ENCODE results near the gene KCNJ1.

The KCNJ1 gene

DNA sequence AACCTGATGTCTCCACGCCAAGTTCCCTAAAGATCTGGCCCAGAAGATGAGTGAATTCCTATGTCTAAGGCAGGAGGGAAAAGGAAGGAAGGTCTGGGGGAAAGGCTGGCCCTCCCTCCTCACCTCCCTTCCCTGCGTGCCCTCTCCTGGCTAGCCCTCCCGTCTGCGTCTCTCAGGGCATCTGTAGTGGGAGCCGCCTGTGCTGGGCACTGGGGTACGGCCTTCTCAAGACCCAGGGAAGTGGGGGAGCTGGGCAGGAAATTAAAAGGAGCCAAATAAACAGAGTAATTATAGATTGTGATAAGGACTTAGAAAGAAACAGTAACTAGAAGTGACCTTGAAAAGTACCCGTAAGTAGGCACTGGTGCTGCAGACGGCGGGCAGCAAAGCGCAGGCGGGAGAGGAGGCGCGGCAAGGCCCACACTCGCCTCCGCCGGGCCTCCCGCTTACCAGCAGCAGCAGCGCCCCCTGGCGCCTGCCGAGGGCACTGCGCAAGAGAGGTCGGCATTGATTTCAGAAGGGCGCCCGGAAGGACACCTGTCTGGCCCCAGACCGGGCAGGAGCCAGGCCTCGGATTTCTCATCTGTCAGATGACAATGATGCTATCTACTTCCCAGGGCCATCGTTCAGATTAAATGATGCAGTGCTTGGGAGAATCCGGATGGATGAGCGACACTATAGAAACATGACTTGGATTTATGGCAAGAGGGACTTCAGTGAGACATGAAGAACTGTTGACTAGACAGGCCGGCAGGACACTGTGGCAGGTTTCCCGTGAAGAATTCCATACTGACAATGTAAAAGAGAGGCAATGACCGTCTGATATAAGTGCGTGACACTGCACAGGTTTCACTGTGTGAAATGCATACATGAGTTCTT, 7.3 kb downstream of the KCNJ1 start:
- Histone ChIP-seq H3K4me1 (ENCODE audit: insufficient read depth, low read length) (peaks cover 13% of the 10 kb centered on the region), H3K9ac (ENCODE audit: low read depth, low read length) (no peak overlapping the region), H3K9me3 (ENCODE audit: control insufficient read depth, insufficient read depth, low read length) (no peaks in the 10 kb centered on the region), H3K36me3 (ENCODE audit: insufficient read depth, low read length) (no peaks in the 10 kb centered on the region)

DNA sequence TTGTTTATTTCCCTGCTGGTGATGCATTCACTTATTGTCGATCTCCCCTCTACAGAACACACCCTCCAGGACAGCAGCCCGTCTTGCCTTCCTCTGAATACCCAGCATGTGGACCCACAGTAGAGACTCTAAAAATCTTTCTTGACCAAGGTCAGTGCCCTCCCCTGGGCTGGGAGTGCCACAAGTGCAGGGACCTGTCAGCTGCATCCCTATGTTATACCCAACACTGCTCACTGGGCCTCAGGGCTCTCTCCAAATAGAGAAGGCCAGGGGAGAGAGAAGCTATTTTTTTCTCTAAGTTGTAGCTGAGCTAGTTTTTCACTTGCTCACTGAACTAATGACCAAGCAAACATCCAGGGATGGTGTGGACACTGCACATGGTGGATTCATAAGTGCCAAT, 9.8 kb downstream of the KCNJ1 start:
- Histone ChIP-seq H3K9me3 (ENCODE audit: control insufficient read depth, insufficient read depth, low read length) (no peaks in the 10 kb centered on the region), H3K4me1 (ENCODE audit: insufficient read depth, low read length) (no peaks in the 10 kb centered on the region), H3K36me3 (ENCODE audit: insufficient read depth, low read length) (no peaks in the 10 kb centered on the region), H3K9ac (ENCODE audit: low read depth, low read length) (no peak overlapping the region)

DNA sequence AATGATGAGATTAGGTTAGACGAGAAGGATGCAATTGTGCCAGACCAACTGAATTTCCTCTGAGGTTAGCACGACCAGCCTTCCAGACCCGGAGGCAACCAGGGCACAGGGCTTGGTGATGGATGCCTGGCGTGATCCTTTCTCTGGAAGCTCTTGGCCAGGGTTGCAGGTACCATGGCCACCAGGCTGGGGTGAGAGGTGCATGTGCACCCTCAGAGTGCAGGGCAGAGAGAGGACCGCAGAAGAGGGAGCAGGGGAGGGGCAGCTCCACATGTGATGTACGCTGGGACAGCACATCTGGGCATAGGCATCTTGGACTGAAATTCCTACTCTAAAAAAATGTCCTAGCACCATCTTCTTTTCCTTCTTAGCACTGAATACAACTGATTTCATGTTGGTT, 10.9 kb downstream of the KCNJ1 start:
- Histone ChIP-seq H3K36me3 (ENCODE audit: insufficient read depth, low read length) (no peaks in the 10 kb centered on the region), H3K9me3 (ENCODE audit: control insufficient read depth, insufficient read depth, low read length) (no peaks in the 10 kb centered on the region), H3K4me1 (ENCODE audit: insufficient read depth, low read length) (no peaks in the 10 kb centered on the region), H3K9ac (ENCODE audit: low read depth, low read length) (no peak overlapping the region)

DNA sequence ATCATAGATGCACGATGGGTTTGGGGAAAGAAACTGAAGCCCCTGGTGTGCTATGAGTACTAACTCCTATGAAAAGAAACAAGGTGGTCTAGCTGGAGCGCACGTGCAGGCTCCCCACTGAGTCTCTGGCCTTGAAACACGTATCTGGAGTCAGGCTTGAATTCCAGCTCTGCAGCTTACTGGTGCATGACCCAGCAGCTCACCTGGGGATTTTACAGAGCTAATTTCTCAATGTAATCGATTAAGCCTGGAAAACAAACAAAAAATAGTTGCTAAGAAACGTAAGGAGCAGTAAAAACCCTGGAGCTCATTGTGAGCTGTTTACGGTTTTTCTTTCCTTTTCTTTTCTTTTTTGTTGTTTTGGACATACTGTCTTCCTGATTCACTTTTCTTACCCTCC, 12.3 kb downstream of the KCNJ1 start:
- no peaks in the 10 kb centered on the region for H3K9me3 ChIP-seq (ENCODE audit: control insufficient read depth, insufficient read depth, low read length)
- H3K9ac ChIP-seq (ENCODE audit: low read depth, low read length), result no peak overlapping the region
- no peaks in the 10 kb centered on the region for H3K4me1 ChIP-seq (ENCODE audit: insufficient read depth, low read length)
- no peaks in the 10 kb centered on the region for H3K36me3 ChIP-seq (ENCODE audit: insufficient read depth, low read length)

DNA sequence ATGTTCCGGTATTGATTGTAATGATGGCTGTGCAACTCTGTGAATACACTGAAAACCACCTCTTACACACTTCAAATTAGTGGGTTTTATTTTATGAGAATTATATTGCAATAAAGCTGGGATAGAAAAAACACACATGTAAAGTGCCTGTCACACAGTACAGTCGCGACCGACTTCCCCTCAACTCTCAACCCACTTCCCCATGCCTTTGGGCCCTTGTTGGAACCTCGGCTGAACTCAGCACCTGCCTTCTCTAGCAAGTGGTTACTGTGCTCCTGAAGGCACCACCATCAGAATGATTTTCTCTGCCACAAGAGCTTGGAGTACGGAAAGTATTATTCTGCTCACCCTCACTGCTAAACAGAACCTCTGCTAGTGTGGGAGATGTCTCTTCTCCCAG, 13.5 kb downstream of the KCNJ1 start:
- Histone ChIP-seq H3K4me1 (ENCODE audit: insufficient read depth, low read length) (no peaks in the 10 kb centered on the region), H3K36me3 (ENCODE audit: insufficient read depth, low read length) (no peaks in the 10 kb centered on the region), H3K9me3 (ENCODE audit: control insufficient read depth, insufficient read depth, low read length) (no peaks in the 10 kb centered on the region), H3K9ac (ENCODE audit: low read depth, low read length) (no peak overlapping the region)

GRCh38 chr11:128852327-128853023, 14.6 kb downstream of the KCNJ1 start:
- no peaks in the 10 kb centered on the region for H3K36me3 ChIP-seq (ENCODE audit: insufficient read depth, low read length)
- no peaks in the 10 kb centered on the region for H3K9me3 ChIP-seq (ENCODE audit: control insufficient read depth, insufficient read depth, low read length)
- H3K4me1 ChIP-seq (ENCODE audit: insufficient read depth, low read length), result no peaks in the 10 kb centered on the region
- H3K9ac ChIP-seq (ENCODE audit: low read depth, low read length), result no peak overlapping the region

GRCh38 chr11:128848815-128849455, 18.2 kb downstream of the KCNJ1 start:
- H3K9me3 ChIP-seq (ENCODE audit: control insufficient read depth, insufficient read depth, low read length), result no peaks in the 10 kb centered on the region

GRCh38 chr11:128846985-128847384, 20.1 kb downstream of the KCNJ1 start:
- no peaks in the 10 kb centered on the region for H3K36me3 ChIP-seq (ENCODE audit: insufficient read depth, low read length)
- H3K9me3 ChIP-seq (ENCODE audit: control insufficient read depth, insufficient read depth, low read length), result no peaks in the 10 kb centered on the region
- H3K4me1 ChIP-seq (ENCODE audit: insufficient read depth, low read length), result no peaks in the 10 kb centered on the region
- H3K9ac ChIP-seq (ENCODE audit: low read depth, low read length), result no peak overlapping the region

More at GRCh38 chr11:128848815-128849455, 18.2 kb downstream of the KCNJ1 start:
- Histone ChIP-seq H3K4me1 (ENCODE audit: insufficient read depth, low read length) (no peaks in the 10 kb centered on the region), H3K9ac (ENCODE audit: low read depth, low read length) (no peak overlapping the region), H3K36me3 (ENCODE audit: insufficient read depth, low read length) (no peaks in the 10 kb centered on the region)

DNA sequence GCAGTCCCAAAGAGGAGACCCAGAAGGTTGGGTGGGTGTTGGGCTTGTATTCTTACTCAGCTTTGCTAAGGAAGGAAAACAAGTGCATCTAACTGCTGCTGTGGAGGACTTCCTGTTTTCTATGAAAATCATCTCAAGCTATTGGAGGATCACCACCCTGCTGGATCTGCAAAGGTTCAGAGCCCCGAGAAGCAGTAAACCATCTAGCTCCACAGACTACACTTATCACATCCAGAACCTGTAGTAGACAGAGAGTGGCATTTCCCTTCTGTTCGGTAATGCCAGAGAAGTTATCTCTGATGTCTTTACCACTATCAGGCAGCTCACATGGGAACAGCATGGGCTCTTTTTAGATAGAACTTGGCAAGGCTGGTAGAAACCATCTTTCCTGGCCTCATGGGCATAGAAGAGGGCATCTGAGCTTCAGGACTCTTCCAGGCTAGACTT, 21.7 kb downstream of the KCNJ1 start:
- Histone ChIP-seq H3K9ac (ENCODE audit: low read depth, low read length) (no peak overlapping the region), H3K36me3 (ENCODE audit: insufficient read depth, low read length) (no peaks in the 10 kb centered on the region), H3K9me3 (ENCODE audit: control insufficient read depth, insufficient read depth, low read length) (no peaks in the 10 kb centered on the region), H3K4me1 (ENCODE audit: insufficient read depth, low read length) (no peaks in the 10 kb centered on the region)

DNA sequence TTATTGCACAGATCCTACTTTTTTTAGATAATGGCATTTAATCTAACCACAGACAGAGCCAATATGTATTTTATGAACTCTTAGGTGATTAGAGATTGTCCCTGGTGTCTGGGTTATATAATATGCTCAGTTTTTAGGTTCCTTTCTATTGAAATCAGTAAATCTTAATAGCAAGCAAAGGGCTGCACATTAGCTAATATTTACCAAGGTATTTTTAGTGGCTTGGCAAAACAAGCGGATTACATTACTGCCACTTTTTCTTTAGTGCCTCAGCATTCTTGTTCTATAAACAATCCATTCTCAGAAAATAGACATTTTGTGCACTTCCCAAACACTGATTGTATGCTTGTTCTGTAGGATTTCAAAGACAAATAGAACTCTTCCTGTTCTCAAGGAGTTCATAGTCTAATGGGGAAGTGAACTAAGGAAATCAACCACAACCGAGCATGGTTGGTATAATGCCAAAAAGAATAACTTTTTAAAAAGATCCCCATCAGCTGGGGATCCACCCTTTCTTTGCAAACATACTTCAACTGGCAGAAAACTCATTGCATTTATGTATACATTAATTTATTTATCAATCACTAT, 23.8 kb downstream of the KCNJ1 start:
- peaks cover 8% of the 10 kb centered on the region for H3K4me1 ChIP-seq (ENCODE audit: insufficient read depth, low read length)
- H3K9me3 ChIP-seq (ENCODE audit: control insufficient read depth, insufficient read depth, low read length), result no peaks in the 10 kb centered on the region
- no peak overlapping the region for H3K9ac ChIP-seq (ENCODE audit: low read depth, low read length)

DNA sequence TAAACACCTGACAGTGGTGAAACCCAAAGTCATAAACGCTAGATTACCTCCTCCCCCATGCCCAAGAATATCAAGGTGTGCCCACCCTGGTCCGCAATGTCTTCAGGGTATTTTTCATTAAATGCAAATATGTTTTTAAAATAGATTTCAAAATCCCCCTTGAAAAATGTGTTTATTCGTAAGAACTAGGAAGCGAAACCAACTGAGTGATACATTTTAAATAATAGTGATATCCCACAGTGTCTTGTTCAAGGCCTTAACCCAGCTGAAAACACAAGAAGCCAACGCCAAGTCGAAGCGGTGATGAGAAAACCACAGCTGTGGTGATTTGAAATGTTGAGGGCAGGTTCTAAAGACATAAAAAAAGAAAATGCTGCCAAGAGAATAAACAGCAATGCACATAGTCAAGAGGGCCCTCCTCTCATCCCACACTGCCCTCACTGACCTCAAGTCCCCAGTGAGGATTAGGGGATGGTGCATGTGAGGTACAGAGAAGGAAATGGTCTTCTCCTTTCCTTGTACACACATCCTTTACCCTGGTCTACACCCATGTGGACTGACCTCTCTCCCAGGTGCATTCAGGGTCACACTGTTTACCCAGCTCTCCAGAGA, 25.5 kb downstream of the KCNJ1 start:
- no peak overlapping the region for H3K9ac ChIP-seq (ENCODE audit: low read depth, low read length)
- peaks cover 8% of the 10 kb centered on the region for H3K4me1 ChIP-seq (ENCODE audit: insufficient read depth, low read length)
- no peaks in the 10 kb centered on the region for H3K9me3 ChIP-seq (ENCODE audit: control insufficient read depth, insufficient read depth, low read length)
- no peaks in the 10 kb centered on the region for H3K36me3 ChIP-seq (ENCODE audit: insufficient read depth, low read length)

More for the DNA sequence above, 23.8 kb downstream of the KCNJ1 start:
- H3K36me3 ChIP-seq (ENCODE audit: insufficient read depth, low read length), result no peaks in the 10 kb centered on the region

- peaks cover 11% of the 10 kb centered on the region for H3K4me1 ChIP-seq (ENCODE audit: insufficient read depth, low read length)
- H3K36me3 ChIP-seq (ENCODE audit: insufficient read depth, low read length), result no peaks in the 10 kb centered on the region
- no peaks in the 10 kb centered on the region for H3K9me3 ChIP-seq (ENCODE audit: control insufficient read depth, insufficient read depth, low read length)
- no peak overlapping the region for H3K9ac ChIP-seq (ENCODE audit: low read depth, low read length)
Observed at GRCh38 chr11:128840783-128841182, 26.3 kb downstream of the KCNJ1 start.

DNA sequence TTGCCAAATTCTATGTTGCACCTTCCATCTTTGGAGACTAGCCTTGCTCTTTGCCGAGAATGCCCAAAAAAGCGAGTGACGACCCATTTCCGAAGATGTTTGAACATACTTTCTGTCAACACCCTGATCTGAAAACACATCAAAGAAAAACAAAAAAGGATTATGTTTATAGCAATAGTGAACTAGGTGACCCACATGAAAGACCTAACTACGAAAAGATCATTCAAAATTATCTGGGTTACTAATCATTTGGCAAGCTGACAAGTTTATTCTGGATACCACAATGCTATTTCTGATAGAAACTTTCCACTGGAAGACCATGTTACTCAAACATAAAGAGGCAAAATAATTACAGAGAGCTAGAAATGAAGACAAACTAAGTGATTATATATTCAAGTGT, 27.0 kb downstream of the KCNJ1 start:
- Histone ChIP-seq H3K9me3 (ENCODE audit: control insufficient read depth, insufficient read depth, low read length) (no peaks in the 10 kb centered on the region), H3K4me1 (ENCODE audit: insufficient read depth, low read length) (peaks cover 11% of the 10 kb centered on the region), H3K36me3 (ENCODE audit: insufficient read depth, low read length) (no peaks in the 10 kb centered on the region), H3K9ac (ENCODE audit: low read depth, low read length) (no peak overlapping the region)

DNA sequence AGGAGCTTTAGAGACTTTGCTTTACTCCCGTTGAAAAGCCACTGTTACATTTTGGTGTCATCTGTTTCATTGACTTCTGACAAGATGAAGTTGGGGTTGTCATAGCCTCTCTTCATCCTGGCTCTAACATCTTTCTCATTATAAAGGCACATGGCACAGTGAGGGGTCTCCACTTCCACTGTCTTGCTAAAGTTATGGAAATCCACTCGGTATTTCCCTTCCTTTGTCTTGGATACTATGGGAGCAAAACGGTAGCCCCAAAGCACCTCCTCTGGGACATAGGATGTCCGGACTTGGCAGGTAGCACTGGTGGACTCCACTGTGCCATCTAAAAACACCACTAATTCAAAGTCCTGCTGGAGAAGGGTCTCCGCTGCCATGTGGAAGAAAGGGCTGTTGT, 28.0 kb downstream of the KCNJ1 start:
- no peak overlapping the region for H3K9ac ChIP-seq (ENCODE audit: low read depth, low read length)
- H3K4me1 ChIP-seq (ENCODE audit: insufficient read depth, low read length), result peaks cover 11% of the 10 kb centered on the region
- no peaks in the 10 kb centered on the region for H3K36me3 ChIP-seq (ENCODE audit: insufficient read depth, low read length)
- H3K9me3 ChIP-seq (ENCODE audit: control insufficient read depth, insufficient read depth, low read length), result no peaks in the 10 kb centered on the region
